HG03575 (cell line): ENCODE results near the gene RASGRF1.
"Not testable (repeated sequence)": the region's sequence is repeated elsewhere in the genome, so short reads cannot be mapped to it uniquely, and the experiment has no call there.

ENCODE experiments used
- ATAC-seq: cut with Tn5 transposase; IDR thresholded peaks from one replicate; pipeline ENCODE4 v1.9.1; 2021; ENCODE audit not compliant: unreplicated experiment, insufficient number of reproducible peaks, low FRiP score; ENCODE audit errors: extremely low read depth

The RASGRF1 gene

GRCh38 chr15:78928616-78929093 lies 161.9 kb downstream of the RASGRF1 start:
- ATAC-seq, result no peak

GRCh38 chr15:78928176-78928575 lies 162.4 kb downstream of the RASGRF1 start:
- not testable (repeated sequence) for ATAC-seq

GRCh38 chr15:78927077-78927790 lies 163.3 kb downstream of the RASGRF1 start:
- ATAC-seq, result no peak

- no peak for ATAC-seq
Measured at GRCh38 chr15:78925956-78926743, 164.4 kb downstream of the RASGRF1 start.

GRCh38 chr15:78925076-78925624 lies 165.4 kb downstream of the RASGRF1 start:
- no peak for ATAC-seq

GRCh38 chr15:78923480-78924360 lies 166.9 kb downstream of the RASGRF1 start:
- ATAC-seq, result no peak

GRCh38 chr15:78923015-78923414 lies 167.6 kb downstream of the RASGRF1 start:
- no peak for ATAC-seq

- ATAC-seq, result no peak
Measured at GRCh38 chr15:78922527-78922926, 168.1 kb downstream of the RASGRF1 start.

- no peak for ATAC-seq
Measured at GRCh38 chr15:78921940-78922339, 168.6 kb downstream of the RASGRF1 start.

GRCh38 chr15:78921517-78921916 lies 169.1 kb downstream of the RASGRF1 start:
- ATAC-seq, result no peak

GRCh38 chr15:78917888-78918287 lies 172.7 kb downstream of the RASGRF1 start:
- no peak for ATAC-seq

- ATAC-seq, result no peak
Measured at GRCh38 chr15:78916088-78916487, 174.5 kb downstream of the RASGRF1 start.

GRCh38 chr15:78915341-78916087 lies 175.1 kb downstream of the RASGRF1 start:
- ATAC-seq, result no peak

GRCh38 chr15:78914027-78914764 lies 176.4 kb downstream of the RASGRF1 start:
- no peak for ATAC-seq

- ATAC-seq, result no peak
Measured at GRCh38 chr15:78913012-78913411, 177.6 kb downstream of the RASGRF1 start.

- no peak for ATAC-seq
Measured at GRCh38 chr15:78912316-78912715, 178.3 kb downstream of the RASGRF1 start.

GRCh38 chr15:78910271-78910670 lies 180.3 kb downstream of the RASGRF1 start:
- no peak for ATAC-seq
